ENCODE measurements around the gene MRTFA. TPM values are rescaled to one million over a fixed set of nuclear protein-coding genes. Genes with fewer than 3 reads are reported as not detected.

Gene MRTFA
- total RNA-seq, 1 experiment from 2014 or later = 28.0 TPM

- POLR2A ChIA-PET = no interaction called here
- H3K4me2 ChIP-seq (ENCODE audit: low read length) = no peak overlapping the region
- H3K79me2 ChIP-seq (ENCODE audit: insufficient read depth, low read length) = peaks cover 10% of the 10 kb centered on the region; the same call in 1 of the 2 replicates
- no peak overlapping the region for H3K9ac ChIP-seq (ENCODE audit: low read length)
- no peak overlapping the region for H2AFZ ChIP-seq (ENCODE audit: low read depth, low read length, poor library complexity, severe bottlenecking)
- TF ChIP-seq SP1 (IDR thresholded peaks at IDR 0.05; ENCODE audit: low read depth) = no peak
- no peak for TF ChIP-seq ZNF274 (IDR thresholded peaks at IDR 0.05; ENCODE audit: low read depth, low read length)
- no peak for TF ChIP-seq ZBTB33 (IDR thresholded peaks at IDR 0.05; ENCODE audit: extremely low read depth, insufficient replicate concordance, low read length)
- no peak for TF ChIP-seq REST (IDR thresholded peaks at IDR 0.05; ENCODE audit: low read depth)
- no peak for TF ChIP-seq EGR1 (IDR thresholded peaks at IDR 0.05; ENCODE audit: low read depth)
- no peak for TF ChIP-seq SRF (IDR thresholded peaks at IDR 0.05; ENCODE audit: low read depth)
- no peak for TF ChIP-seq FOSL1 (IDR thresholded peaks at IDR 0.05; ENCODE audit: low read depth)
- TF ChIP-seq YY1 (IDR thresholded peaks at IDR 0.05; ENCODE audit: extremely low read depth, insufficient replicate concordance, low read depth, low read length) = no peak
- TF ChIP-seq JUND (IDR thresholded peaks at IDR 0.05) = no peak
- no peak for TF ChIP-seq ZFX (IDR thresholded peaks at IDR 0.05)
- no peak for TF ChIP-seq CEBPB (IDR thresholded peaks at IDR 0.05; ENCODE audit: low read depth)
- no peak for TF ChIP-seq ELF1 (IDR thresholded peaks at IDR 0.05; ENCODE audit: borderline replicate concordance, low read depth)
- TF ChIP-seq POLR2AphosphoS5 (IDR thresholded peaks at IDR 0.05; ENCODE audit: low read depth, low read length) = no peak
- TF ChIP-seq EZH2 (IDR thresholded peaks at IDR 0.05) = no peak
- TF ChIP-seq ATF3 (IDR thresholded peaks at IDR 0.05) = no peak
- no peak for TF ChIP-seq TCF7L2 (IDR thresholded peaks at IDR 0.05; ENCODE audit: borderline replicate concordance, extremely low read depth, insufficient read depth, insufficient read length)
- no peak for TF ChIP-seq RAD21 (IDR thresholded peaks at IDR 0.05; ENCODE audit: low read depth)
- TF ChIP-seq SIN3A (IDR thresholded peaks at IDR 0.05; ENCODE audit: low read depth) = no peak
- no peak for TF ChIP-seq POLR2A (IDR thresholded peaks at IDR 0.05; ENCODE audit: borderline replicate concordance, extremely low read depth, insufficient read depth, insufficient read length)
- no peaks in the 10 kb centered on the region for H3K27me3 ChIP-seq (ENCODE audit: insufficient read depth, low read length)
- BruUV-seq (replicated peaks) = no TSS peak
- intact Hi-C loops (cut with micrococcal nuclease) = no loop called here
- no peak overlapping the region for H3K4me3 ChIP-seq (replicated peaks in 1 of 2; ENCODE audit: low read depth in 1 of 2, low read length in 2 of 2)
- RAD21 ChIA-PET (ENCODE audit: low non-redundant PET in 1 of 2, low total read pairs in 2 of 2, uncharacterized antibody in 2 of 2, unreplicated experiment in 2 of 2) = no interaction called here
- no peaks in the 10 kb centered on the region for H4K20me1 ChIP-seq (ENCODE audit: insufficient read depth)
- ATAC-seq = no peak
- H3K36me3 ChIP-seq (ENCODE audit: control insufficient read depth in 1 of 2, insufficient read depth in 2 of 2, low read length in 2 of 2) = peaks cover 0 to 9% of the 10 kb centered on the region in 2 experiments
- DNase-seq (ENCODE audit: low read depth, low spot score) = no peak
- H3K9me2 ChIP-seq (ENCODE audit: insufficient read depth) = no peaks in the 10 kb centered on the region
- H3K27ac ChIP-seq (ENCODE audit: low read depth, low read length) = no peak overlapping the region
- H3K9me3 ChIP-seq (ENCODE audit: control insufficient read depth in 1 of 2, insufficient read depth in 1 of 2, low read depth in 1 of 2, low read length in 2 of 2) = no peaks in the 10 kb centered on the region
- CTCF ChIA-PET = no interaction called here
- H3K4me1 ChIP-seq (ENCODE audit: control insufficient read depth in 1 of 2, insufficient read depth in 2 of 2, low read length in 2 of 2) = peaks cover 6 to 9% of the 10 kb centered on the region in 2 experiments; a peak in 2 of 4 replicates
These were observed 239.1 kb downstream of the MRTFA start for GRCh38 chr22:40397396-40397795.
